ENCODE data around the gene CDKN2AIPNL. TPM values are rescaled to one million over a fixed set of nuclear protein-coding genes. Genes with fewer than 3 reads are reported as not detected.
"Not testable (repeated sequence)": the region's sequence is repeated elsewhere in the genome, so short reads cannot be mapped to it uniquely, and the experiment has no call there.

Gene CDKN2AIPNL
- total RNA-seq, 3 donors from 2014 or later: 44.0 to 44.4 (median 44.0) TPM

DNA sequence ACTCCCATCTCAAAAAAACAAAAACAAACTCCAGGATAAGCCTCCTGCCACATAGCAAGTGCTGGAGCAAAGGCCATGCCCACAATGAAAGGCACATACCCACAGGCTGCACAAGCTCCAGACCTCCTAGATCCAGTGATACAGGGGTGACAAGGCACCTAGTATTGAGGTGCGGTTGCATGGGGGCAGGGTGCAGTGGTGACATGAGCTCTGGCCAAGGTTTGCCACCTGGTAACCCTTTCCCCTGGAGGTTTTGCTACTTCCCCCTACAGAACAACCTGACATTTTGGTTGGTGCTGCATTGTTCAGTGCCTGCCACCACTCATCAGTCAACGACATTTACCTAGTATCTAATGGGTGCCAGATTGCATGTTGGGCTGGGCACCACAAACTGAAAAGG lies 14.5 kb downstream of the CDKN2AIPNL start:
- Mint-ChIP-seq H3K4me3 (no peak overlapping the region), H3K4me1 (ENCODE audit: low read depth) (no peaks in the 10 kb centered on the region), H3K36me3 (ENCODE audit: insufficient read depth) (peaks cover 39% of the 10 kb centered on the region), H3K9me3 (no peaks in the 10 kb centered on the region), H3K27me3 (ENCODE audit: low read depth) (no peaks in the 10 kb centered on the region)
- DNase-seq (no peak), ATAC-seq (no peak)

DNA sequence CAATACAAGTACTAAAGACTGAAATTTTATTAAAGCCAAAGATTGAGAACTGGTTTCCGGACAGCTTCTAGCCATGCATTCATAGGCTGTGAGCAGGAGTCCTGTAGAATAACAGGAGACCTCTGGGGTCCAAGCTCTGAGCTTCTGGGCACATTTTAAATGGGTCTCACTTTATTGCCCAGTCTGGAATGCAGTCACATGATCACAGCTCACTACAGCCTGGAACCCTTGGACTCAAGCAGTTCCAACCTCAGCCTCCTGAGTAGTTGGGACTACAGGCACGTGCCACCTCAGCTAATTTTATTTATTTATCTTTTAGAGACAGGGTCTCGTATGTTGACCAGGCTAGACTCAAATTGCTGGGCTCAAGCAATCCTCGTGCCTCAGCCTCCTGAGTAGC lies 15.4 kb downstream of the CDKN2AIPNL start:
- DNase-seq (no peak), ATAC-seq (no peak)
- Mint-ChIP-seq H3K9me3 (no peaks in the 10 kb centered on the region), H3K4me3 (no peak overlapping the region), H3K4me1 (ENCODE audit: low read depth) (no peaks in the 10 kb centered on the region), H3K36me3 (ENCODE audit: insufficient read depth) (peaks cover 36% of the 10 kb centered on the region), H3K27me3 (ENCODE audit: low read depth) (no peaks in the 10 kb centered on the region)

DNA sequence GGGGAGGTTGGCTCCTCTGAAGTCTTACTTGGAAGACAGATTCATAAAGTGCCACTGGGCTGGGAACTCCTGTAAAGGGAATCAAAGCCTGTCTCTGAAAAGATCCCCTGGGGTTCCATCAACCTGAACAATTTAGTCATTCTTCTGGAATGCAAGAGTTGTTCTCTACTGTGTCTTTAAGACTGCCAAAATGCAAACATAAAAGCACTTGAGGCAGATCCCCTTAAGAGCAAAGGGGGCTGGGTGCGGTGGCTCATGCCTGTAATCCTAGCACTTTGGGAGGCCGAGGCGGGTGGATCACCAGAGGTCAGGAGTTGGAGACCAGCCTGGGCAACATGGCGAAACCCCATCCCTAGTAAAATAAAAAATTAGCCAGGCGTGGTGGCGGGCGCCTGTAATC lies 16.7 kb downstream of the CDKN2AIPNL start:
- H3K4me1 Mint-ChIP-seq (ENCODE audit: low read depth): no peaks in the 10 kb centered on the region
- no peaks in the 10 kb centered on the region for H3K9me3 Mint-ChIP-seq
- peaks cover 42% of the 10 kb centered on the region for H3K36me3 Mint-ChIP-seq (ENCODE audit: insufficient read depth)
- DNase-seq (no peak), ATAC-seq (no peak)
- no peak overlapping the region for H3K4me3 Mint-ChIP-seq
- H3K27me3 Mint-ChIP-seq (ENCODE audit: low read depth): no peaks in the 10 kb centered on the region

DNA sequence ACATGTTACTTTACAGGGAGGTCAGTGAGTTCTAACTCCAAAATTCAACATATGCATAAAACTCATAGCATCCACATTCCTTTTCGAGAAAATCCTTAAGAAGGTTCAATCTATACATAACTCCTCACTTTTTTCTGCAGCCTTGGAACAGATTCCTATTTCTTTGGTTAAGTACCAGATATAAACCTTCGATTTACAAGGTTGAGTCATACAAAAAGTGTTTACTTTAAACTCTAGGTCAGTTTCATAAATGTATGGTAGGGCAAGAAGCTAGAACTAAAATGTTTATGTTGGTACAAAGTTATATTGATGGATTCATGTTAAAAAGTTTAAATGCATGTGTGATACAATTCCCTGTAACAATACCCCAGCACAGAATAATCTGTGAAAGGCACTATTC lies 19.4 kb downstream of the CDKN2AIPNL start:
- Mint-ChIP-seq H3K27me3 (ENCODE audit: low read depth) (no peaks in the 10 kb centered on the region), H3K4me3 (no peak overlapping the region), H3K9me3 (no peaks in the 10 kb centered on the region), H3K36me3 (ENCODE audit: insufficient read depth) (peaks cover 44% of the 10 kb centered on the region), H3K4me1 (ENCODE audit: low read depth) (no peaks in the 10 kb centered on the region)
- DNase-seq (no peak), ATAC-seq (no peak)

DNA sequence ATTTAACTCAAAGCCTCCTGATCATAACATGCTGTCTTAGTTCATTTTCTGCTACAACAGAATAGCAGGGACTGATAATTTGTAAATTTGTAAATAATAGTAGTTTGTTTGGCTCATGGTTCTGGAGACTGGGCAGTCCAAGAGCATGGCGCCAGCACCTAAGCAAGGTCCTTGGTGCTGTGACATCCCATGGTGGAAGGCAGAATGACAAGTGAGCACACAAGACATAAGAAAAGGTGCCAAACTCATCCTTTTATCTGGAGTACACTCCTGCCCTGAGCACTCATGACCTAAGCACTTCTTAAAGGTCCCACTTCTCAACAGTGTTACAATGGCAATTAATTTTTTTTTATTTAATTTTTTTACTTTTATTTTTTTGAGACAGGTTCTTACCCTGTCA lies 24.2 kb downstream of the CDKN2AIPNL start:
- peaks cover 13% of the 10 kb centered on the region for H3K4me1 Mint-ChIP-seq (ENCODE audit: low read depth)
- no peak for ATAC-seq
- H3K36me3 Mint-ChIP-seq (ENCODE audit: insufficient read depth): peaks cover 46% of the 10 kb centered on the region
- H3K4me3 Mint-ChIP-seq: no peak overlapping the region
- no peak for DNase-seq
- no peaks in the 10 kb centered on the region for H3K27me3 Mint-ChIP-seq (ENCODE audit: low read depth)
- H3K9me3 Mint-ChIP-seq: no peaks in the 10 kb centered on the region

DNA sequence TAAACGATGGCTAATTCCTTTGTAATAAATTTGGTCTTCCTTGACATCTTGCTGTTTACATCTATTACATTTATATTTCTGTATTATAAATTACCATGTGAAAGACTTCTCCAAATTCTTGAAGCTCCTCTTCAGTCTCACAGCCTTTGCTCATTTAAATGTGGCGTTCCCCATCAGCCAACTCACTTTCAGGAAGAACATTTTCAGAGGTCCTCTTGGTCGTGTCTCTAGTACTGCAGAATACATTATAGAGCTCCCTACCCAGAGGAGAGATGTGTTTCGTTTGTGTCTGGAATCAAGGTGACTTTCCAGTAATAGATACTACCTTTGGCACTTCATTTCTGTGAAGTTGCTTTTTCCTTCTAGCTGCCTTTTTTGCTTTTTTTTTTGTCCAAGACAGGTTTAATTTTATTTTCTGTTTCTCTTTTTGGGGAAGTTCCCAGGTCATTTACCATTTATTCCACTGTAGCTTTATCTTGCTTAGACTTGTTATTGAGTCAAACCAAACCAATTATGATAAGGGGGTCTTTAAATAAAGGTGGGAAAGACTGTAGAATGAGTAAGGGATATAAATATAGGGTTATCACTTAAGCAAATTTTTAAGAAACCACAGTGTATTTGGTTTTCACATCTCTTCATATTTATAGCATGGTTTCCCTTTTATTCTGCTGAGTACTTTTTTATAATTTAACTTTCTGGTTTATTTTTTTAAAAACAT lies 27.5 kb downstream of the CDKN2AIPNL start:
- Mint-ChIP-seq H3K9me3 (no peaks in the 10 kb centered on the region), H3K36me3 (ENCODE audit: insufficient read depth) (peaks cover 33% of the 10 kb centered on the region), H3K27me3 (ENCODE audit: low read depth) (no peaks in the 10 kb centered on the region), H3K4me1 (ENCODE audit: low read depth) (peaks cover 26% of the 10 kb centered on the region), H3K4me3 (peak overlapping the region; percentile 11)
- no peak for DNase-seq
- peak; percentile 34 to 64 for ATAC-seq

DNA sequence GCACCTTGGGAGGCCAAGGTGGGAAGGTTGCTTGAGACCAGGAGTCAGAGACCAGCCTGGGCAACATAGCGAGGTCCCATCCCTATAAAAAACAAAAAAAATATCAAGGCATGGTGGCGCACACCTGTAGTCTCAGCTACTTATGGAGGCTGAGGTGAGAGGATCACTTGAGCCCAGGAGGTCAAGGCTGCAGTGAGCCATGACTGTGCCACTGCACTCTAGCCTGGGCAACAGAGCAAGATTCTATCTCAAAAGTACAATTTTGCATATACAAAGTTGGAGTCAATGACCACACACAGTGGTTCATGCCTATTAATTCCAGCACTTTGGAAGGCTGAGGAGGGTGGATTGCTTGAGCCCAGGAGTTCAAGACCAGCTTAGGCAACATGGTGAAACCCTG lies 29.5 kb downstream of the CDKN2AIPNL start:
- not testable (repeated sequence) for H3K4me3 Mint-ChIP-seq; ATAC-seq; H3K27me3 Mint-ChIP-seq (ENCODE audit: low read depth); DNase-seq; H3K9me3 Mint-ChIP-seq
- H3K36me3 Mint-ChIP-seq (ENCODE audit: insufficient read depth): peaks cover 34% of the 10 kb centered on the region
- peaks cover 35% of the 10 kb centered on the region for H3K4me1 Mint-ChIP-seq (ENCODE audit: low read depth)

DNA sequence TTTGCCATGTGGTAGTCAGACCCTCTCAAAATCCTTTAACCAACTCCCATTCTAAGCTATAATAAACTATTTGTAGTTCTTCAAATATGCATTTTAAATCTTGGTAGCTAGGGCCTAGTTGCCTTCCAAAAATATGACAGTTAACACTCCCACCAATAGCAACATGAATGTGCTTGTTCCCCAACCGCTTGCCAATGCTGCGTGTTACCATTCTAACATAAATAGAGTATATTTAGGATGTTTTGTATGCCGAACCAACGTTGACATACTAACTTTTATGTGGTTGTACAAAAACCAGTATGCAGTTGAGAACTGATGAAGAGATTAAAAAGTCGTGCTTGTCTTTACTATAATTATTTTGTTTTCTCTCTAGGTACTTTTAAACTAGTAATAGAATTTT lies 31.3 kb downstream of the CDKN2AIPNL start:
- DNase-seq: no peak
- ATAC-seq: no peak
- Mint-ChIP-seq H3K27me3 (ENCODE audit: low read depth) (no peaks in the 10 kb centered on the region), H3K36me3 (ENCODE audit: insufficient read depth) (peaks cover 34% of the 10 kb centered on the region), H3K9me3 (no peaks in the 10 kb centered on the region), H3K4me1 (ENCODE audit: low read depth) (peaks cover 44% of the 10 kb centered on the region), H3K4me3 (no peak overlapping the region)

DNA sequence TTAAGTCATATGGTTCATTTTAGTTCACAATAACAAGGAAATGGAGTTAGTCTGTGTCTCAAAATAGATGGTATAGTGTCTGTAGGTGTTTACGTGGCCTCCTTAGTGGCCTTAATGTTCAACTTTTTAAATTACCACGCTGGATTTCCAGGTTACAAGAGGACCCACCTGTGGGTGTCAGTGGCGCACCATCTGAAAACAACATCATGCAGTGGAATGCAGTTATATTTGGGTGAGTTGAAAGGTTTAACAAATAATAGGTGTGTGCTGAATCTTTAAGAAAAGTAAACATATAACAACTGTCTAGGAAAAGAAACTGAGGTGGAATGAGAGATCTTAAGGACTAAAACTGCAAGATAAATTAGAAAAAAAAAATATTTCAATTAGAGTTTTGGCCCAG lies 37.4 kb downstream of the CDKN2AIPNL start:
- H3K9me3 Mint-ChIP-seq: no peaks in the 10 kb centered on the region
- peak overlapping the region; percentile 16 for H3K4me3 Mint-ChIP-seq
- H3K36me3 Mint-ChIP-seq (ENCODE audit: insufficient read depth): peaks cover 27% of the 10 kb centered on the region
- no peaks in the 10 kb centered on the region for H3K27me3 Mint-ChIP-seq (ENCODE audit: low read depth)
- DNase-seq: no peak
- no peak for ATAC-seq
- H3K4me1 Mint-ChIP-seq (ENCODE audit: low read depth): peaks cover 54% of the 10 kb centered on the region

DNA sequence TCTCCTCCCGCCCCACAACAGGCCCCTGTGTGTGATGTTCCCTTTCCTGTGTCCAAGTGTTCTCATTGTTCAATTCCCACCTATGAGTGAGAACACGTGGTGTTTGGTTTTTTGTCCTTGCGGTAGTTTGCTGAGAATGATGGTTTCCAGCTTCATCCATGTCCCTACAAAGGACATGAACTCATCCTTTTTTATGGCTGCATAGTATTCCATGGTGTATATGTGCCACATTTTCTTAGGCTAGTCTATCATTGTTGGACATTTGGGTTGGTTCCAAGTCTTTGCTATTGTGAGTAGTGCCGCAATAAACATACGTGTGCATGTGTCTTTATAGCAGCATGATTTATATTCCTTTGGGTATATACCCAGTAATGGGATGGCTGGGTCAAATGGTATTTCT lies 38.0 kb downstream of the CDKN2AIPNL start:
- not testable (repeated sequence) for DNase-seq; ATAC-seq; H3K27me3 Mint-ChIP-seq (ENCODE audit: low read depth); H3K9me3 Mint-ChIP-seq
- H3K4me3 Mint-ChIP-seq: peak overlapping the region; percentile 65
- peaks cover 49% of the 10 kb centered on the region for H3K4me1 Mint-ChIP-seq (ENCODE audit: low read depth)
- peaks cover 22% of the 10 kb centered on the region for H3K36me3 Mint-ChIP-seq (ENCODE audit: insufficient read depth)

DNA sequence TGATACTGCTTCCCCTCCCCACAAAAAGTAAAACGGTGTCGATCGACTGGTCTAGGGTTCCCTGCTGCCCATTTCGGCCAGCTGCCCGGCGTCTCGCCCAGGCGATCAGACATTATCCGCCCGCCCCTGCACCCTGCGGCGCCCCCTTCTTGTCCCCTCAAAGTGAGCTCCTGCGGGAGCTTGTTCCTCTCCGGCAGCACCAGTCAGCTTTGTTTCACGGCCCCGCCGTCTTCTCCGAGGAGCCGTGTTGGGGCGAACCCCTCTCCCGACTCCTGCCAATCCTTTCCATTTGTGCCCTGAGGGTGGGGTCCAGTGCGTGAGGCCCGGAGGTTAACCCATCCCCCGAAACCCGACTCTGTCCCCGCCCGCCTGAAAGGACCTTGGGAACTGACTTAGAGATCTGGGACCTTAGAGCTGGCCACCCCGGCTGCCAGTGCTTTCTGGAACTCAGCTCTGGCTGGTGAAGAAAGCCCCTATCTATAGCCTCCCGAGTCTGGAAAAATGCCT lies 39.8 kb downstream of the CDKN2AIPNL start:
- Mint-ChIP-seq H3K27me3 (ENCODE audit: low read depth) (no peaks in the 10 kb centered on the region), H3K4me1 (ENCODE audit: low read depth) (peaks cover 50% of the 10 kb centered on the region), H3K9me3 (no peaks in the 10 kb centered on the region), H3K36me3 (ENCODE audit: insufficient read depth) (peaks cover 17% of the 10 kb centered on the region), H3K4me3 (peak overlapping the region; percentile 99)
- peak; percentile 21 for DNase-seq
- peak in 1 of 2 donors; percentile 2 for ATAC-seq

DNA sequence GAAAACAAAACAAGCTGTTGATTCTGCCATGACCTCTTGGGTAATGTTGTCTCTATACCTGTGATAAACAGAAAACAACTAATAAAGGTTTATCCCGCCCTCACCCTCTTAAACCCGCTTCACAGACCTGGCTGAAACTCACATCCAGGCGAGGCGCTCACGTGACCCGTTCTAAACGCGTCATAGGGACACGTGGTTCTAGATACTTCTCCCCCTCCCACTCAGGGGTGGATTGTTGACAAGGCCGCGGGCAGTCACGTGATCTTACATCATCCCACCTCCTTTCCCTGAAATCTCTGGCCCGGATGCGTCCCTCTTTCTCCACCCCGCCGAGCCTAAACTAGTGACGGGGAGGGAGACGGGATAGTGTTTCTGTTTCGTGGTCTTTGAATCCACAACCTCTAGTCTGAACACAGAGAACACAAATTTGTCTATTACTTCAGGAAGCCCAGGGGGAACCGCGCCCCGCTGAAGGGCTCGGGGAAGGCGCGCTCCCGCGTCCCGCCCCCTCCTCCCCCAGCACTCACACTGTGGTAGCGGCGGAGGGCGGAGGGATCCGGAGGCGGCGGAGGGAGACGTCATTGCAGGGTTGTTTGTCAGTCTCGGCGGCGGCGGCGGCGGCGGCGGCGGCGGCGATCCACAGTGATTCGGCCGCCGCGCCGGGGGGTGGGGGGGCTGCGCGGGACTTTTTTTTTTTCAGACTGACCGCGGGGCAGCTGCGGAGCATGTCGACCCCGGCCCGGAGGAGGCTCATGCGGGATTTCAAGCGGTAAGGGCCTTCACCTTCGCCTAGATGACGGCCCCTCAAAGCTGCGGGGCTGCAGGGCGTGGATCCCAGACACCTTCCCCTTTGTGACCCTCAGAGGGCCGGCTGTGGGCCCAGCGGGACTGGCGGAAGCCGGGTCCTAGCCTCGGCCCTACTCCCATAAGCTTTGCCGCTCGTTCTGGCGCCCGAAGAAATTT lies 40.5 kb downstream of the CDKN2AIPNL start, which contains the start of gene UBE2B:
TSS of gene UBE2B (plus strand) at position 699 of the 963 bp plus-strand sequence. CDS start at position 726, 27 bp downstream.
- peaks cover 18% of the 10 kb centered on the region for H3K36me3 Mint-ChIP-seq (ENCODE audit: insufficient read depth)
- peak; percentile 98 for DNase-seq
- no peaks in the 10 kb centered on the region for H3K27me3 Mint-ChIP-seq (ENCODE audit: low read depth)
- ATAC-seq: peak; percentile 69
- no peaks in the 10 kb centered on the region for H3K9me3 Mint-ChIP-seq
- H3K4me3 Mint-ChIP-seq: peak within 1 kb of the TSS; percentile 99
- peaks cover 52% of the 10 kb centered on the region for H3K4me1 Mint-ChIP-seq (ENCODE audit: low read depth)

DNA sequence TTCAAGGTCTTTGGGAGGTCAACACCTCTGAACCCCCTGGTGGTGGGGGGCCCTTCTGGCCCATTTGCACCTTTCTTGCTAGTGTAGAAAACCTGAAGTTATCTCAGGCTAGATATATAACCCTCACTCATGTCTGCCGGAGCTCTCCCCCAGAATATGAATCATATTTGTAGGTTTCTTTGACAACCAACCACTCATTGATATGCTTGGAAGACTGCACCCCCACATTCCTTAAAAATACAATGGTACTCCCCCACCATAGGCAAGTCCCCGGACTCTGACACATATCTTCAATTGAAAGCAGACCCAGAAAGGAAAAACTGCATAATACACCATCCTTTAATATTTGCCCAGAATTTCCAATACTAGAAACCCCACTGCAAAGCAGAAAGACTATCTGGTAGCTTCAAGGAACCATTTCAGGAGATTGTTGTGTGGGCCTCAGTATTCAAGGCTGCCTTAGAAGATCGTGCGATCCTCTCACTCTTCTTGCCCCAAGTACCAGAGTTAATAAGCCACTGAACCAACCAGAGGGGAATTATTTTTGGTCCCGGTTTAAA lies 41.3 kb downstream of the CDKN2AIPNL start:
- Mint-ChIP-seq H3K36me3 (ENCODE audit: insufficient read depth) (peaks cover 16% of the 10 kb centered on the region), H3K9me3 (no peaks in the 10 kb centered on the region), H3K4me3 (peak overlapping the region; percentile 99), H3K27me3 (ENCODE audit: low read depth) (no peaks in the 10 kb centered on the region), H3K4me1 (ENCODE audit: low read depth) (peaks cover 53% of the 10 kb centered on the region)
- ATAC-seq (peak; percentile 3 to 5), DNase-seq (peak; percentile 11)

DNA sequence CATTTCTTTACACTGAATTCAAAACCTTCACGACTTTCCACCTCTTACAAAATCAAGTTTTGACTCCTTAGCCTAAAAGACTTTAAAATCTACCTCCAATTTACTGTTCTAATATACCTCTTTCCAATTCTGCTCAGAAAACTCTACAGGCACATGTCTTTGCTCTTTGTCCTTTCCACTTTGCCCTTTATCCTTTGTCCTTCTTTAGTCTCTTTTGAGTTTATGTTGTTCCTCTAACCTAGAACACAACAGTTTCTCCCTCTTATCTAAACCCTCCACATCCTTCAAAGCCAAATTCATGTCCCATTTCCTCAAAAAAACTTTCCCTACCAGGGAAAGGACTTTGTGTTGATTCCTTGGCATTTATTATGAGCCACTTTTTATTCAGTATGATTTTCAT lies 46.1 kb downstream of the CDKN2AIPNL start:
- peak overlapping the region; percentile 46 for H3K4me3 Mint-ChIP-seq
- no peaks in the 10 kb centered on the region for H3K9me3 Mint-ChIP-seq

More for the DNA sequence above, 46.1 kb downstream of the CDKN2AIPNL start:
- Mint-ChIP-seq H3K27me3 (ENCODE audit: low read depth) (no peaks in the 10 kb centered on the region), H3K36me3 (ENCODE audit: insufficient read depth) (peaks cover 4% of the 10 kb centered on the region), H3K4me1 (ENCODE audit: low read depth) (peaks cover 29% of the 10 kb centered on the region)
- DNase-seq (no peak), ATAC-seq (no peak)

Data from activated T-cell treated with anti-CD3 and anti-CD28 coated beads, Interleukin-2, amount 50 U/mL, for 4 hours (primary cell).